GM18519 (cell line): Measurements from ENCODE around the gene HS1BP3.
A peak's percentile ranks its signal among the peaks of the same experiment; 100 is the strongest.

Source experiments
- ATAC-seq: cut with Tn5 transposase; IDR thresholded peaks from one replicate; pipeline ENCODE4 v1.9.1; 2021; ENCODE audit warnings: mild to moderate bottlenecking, moderate library complexity; ENCODE audit not compliant: unreplicated experiment, low FRiP score

The HS1BP3 gene

GRCh38 chr2:20650877-20651730, at the start of gene HS1BP3:
Gene HS1BP3 (minus strand): TSS chr2:20651098. CDS start chr2:20651063, 35 bp downstream.
- ATAC-seq, result peak; percentile 94

- no peak for ATAC-seq
Measured at GRCh38 chr2:20698916-20699613, 48.2 kb upstream of the HS1BP3 start.

GRCh38 chr2:20697322-20697934, 46.5 kb upstream of the HS1BP3 start:
- no peak for ATAC-seq

GRCh38 chr2:20696366-20696765, 45.5 kb upstream of the HS1BP3 start:
- no peak for ATAC-seq

- ATAC-seq, result no peak
Measured at GRCh38 chr2:20693317-20693716, 42.4 kb upstream of the HS1BP3 start.

- no peak for ATAC-seq
Measured at GRCh38 chr2:20692081-20692480, 41.2 kb upstream of the HS1BP3 start.

- no peak for ATAC-seq
Measured at GRCh38 chr2:20691076-20691734, 40.3 kb upstream of the HS1BP3 start.

GRCh38 chr2:20689428-20690264, 38.7 kb upstream of the HS1BP3 start:
- ATAC-seq, result no peak

GRCh38 chr2:20687260-20687832, 36.4 kb upstream of the HS1BP3 start:
- no peak for ATAC-seq

- ATAC-seq, result no peak
Measured at GRCh38 chr2:20684581-20685063, 33.7 kb upstream of the HS1BP3 start.

GRCh38 chr2:20682167-20682920, 31.4 kb upstream of the HS1BP3 start:
- ATAC-seq, result no peak

GRCh38 chr2:20680744-20681375, 30.0 kb upstream of the HS1BP3 start:
- no peak for ATAC-seq

- ATAC-seq, result no peak
Measured at GRCh38 chr2:20678780-20679179, 27.9 kb upstream of the HS1BP3 start.

GRCh38 chr2:20678086-20678395, 27.1 kb upstream of the HS1BP3 start:
- no peak for ATAC-seq

- peak; percentile 19 for ATAC-seq
Measured at GRCh38 chr2:20677301-20678085, 26.6 kb upstream of the HS1BP3 start.

- peak; percentile 61 for ATAC-seq
Measured at GRCh38 chr2:20676353-20677215, 25.7 kb upstream of the HS1BP3 start.
